Neural cell (in vitro differentiated cells): ENCODE data around the gene ARMCX1. TPM values are rescaled to one million over a fixed set of nuclear protein-coding genes. Genes with fewer than 3 reads are reported as not detected.

Experiments used
- H2AFZ ChIP-seq: fragments of 200-600, 300-800 bp; sonication (generic), shearing (Covaris generic); 2 replicates; pipeline ENCODE4 v1.6.0; 2014; ENCODE audit warnings: low read depth, mild to moderate bottlenecking, antibody characterized with exemption, low read length, moderate library complexity
- H3F3A ChIP-seq: fragments of 200-600 bp; shearing (Covaris generic); 2 replicates; pipeline ENCODE4 v1.6.1; 2016; ENCODE audit warnings: mild to moderate bottlenecking, moderate library complexity, mixed read lengths, antibody characterized with exemption, low read length; ENCODE audit not compliant: insufficient read depth, poor library complexity, severe bottlenecking
- H3K27ac ChIP-seq: fragments of 200-600, 300-800 bp; sonication (generic), shearing (Covaris generic); 2 replicates; pipeline ENCODE4 v1.5.1; 2014; ENCODE audit warnings: mild to moderate bottlenecking, low read length, moderate library complexity
- H3K27me3 ChIP-seq: fragments of 300-800, 200-600 bp; sonication (generic), shearing (Covaris generic); 2 replicates; pipeline ENCODE4 v1.6.0; 2014; ENCODE audit warnings: mild to moderate bottlenecking, low read depth, low read length, moderate library complexity; ENCODE audit not compliant: insufficient read depth
- H3K36me3 ChIP-seq: fragments of 300-800, 200-600 bp; sonication (generic), shearing (Covaris generic); 2 replicates; pipeline ENCODE4 v1.5.1; 2014; ENCODE audit warnings: mild to moderate bottlenecking, antibody characterized with exemption, low read length, moderate library complexity; ENCODE audit not compliant: insufficient read depth
- H3K4me2 ChIP-seq: fragments of 300-800, 200-600 bp; sonication (generic), shearing (Covaris generic); 2 replicates; pipeline ENCODE4 v1.6.0; 2014; ENCODE audit warnings: mild to moderate bottlenecking, low read length
- H3K4me3 ChIP-seq: fragments of 300-800, 200-600 bp; sonication (generic), shearing (Covaris generic); 2 replicates; pipeline ENCODE4 v1.5.1; 2014; ENCODE audit warnings: mild to moderate bottlenecking, low read length, moderate library complexity
- H3K79me2 ChIP-seq: fragments of 200-600 bp; shearing (Covaris generic); replicated peaks from 2 replicates; pipeline ENCODE4 v1.6.0; 2014; ENCODE audit warnings: mild to moderate bottlenecking, low read length, moderate library complexity; ENCODE audit not compliant: insufficient read depth
- H3K9ac ChIP-seq: fragments of 300-800, 200-600 bp; sonication (generic), shearing (Covaris generic); 2 replicates; pipeline ENCODE4 v1.6.1; 2016; ENCODE audit warnings: mild to moderate bottlenecking, low read length, mixed read lengths
- H3K9me2 ChIP-seq: fragments of 200-600 bp; shearing (Covaris generic); 2 replicates; pipeline ENCODE4 v1.6.1; 2016; ENCODE audit warnings: mild to moderate bottlenecking, low read length, mixed read lengths; ENCODE audit not compliant: insufficient read depth
- H3K9me3 ChIP-seq: fragments of 200-600, 300-800 bp; sonication (generic), shearing (Covaris generic); 2 replicates; pipeline ENCODE4 v1.6.1; 2016; ENCODE audit warnings: mild to moderate bottlenecking, mixed run types, low read length, moderate library complexity, mixed read lengths
- H4K20me1 ChIP-seq: fragments of 200-600 bp; shearing (Covaris generic); 2 replicates; pipeline ENCODE4 v1.6.1; 2016; ENCODE audit warnings: mild to moderate bottlenecking, mixed run types; ENCODE audit not compliant: insufficient read depth
- EP300 ChIP-seq: fragments of 450-650 bp; conservative IDR thresholded peaks from 2 replicates; pipeline ENCODE4 v1.6.1; 2014; ENCODE audit warnings: antibody characterized with exemption, mild to moderate bottlenecking, moderate library complexity; ENCODE audit not compliant: poor library complexity, severe bottlenecking
- EZH2 ChIP-seq: fragments of 200-600, 300-800 bp; shearing (Covaris generic), sonication (generic); IDR thresholded peaks from 2 replicates; pipeline ENCODE4 v1.6.1; 2014; ENCODE audit warnings: antibody characterized with exemption, low read length, borderline replicate concordance, mild to moderate bottlenecking; ENCODE audit not compliant: insufficient read depth, poor library complexity, severe bottlenecking
- MXI1 ChIP-seq: fragments of 450-650 bp; conservative IDR thresholded peaks from 2 replicates; pipeline ENCODE4 v1.6.1; 2014; ENCODE audit warnings: antibody characterized with exemption, mild to moderate bottlenecking; ENCODE audit not compliant: poor library complexity, severe bottlenecking
- POLR2AphosphoS5 ChIP-seq: IDR thresholded peaks from 2 replicates; pipeline ENCODE4 v1.6.1; 2012
- RAD21 ChIP-seq: fragments of 450-650 bp; conservative IDR thresholded peaks from 2 replicates; pipeline ENCODE4 v1.6.1; 2014; ENCODE audit warnings: antibody characterized with exemption, mild to moderate bottlenecking, moderate library complexity
- SMC3 ChIP-seq: fragments of 450-650 bp; conservative IDR thresholded peaks from 2 replicates; pipeline ENCODE4 v1.6.1; 2014; ENCODE audit warnings: antibody characterized with exemption, mild to moderate bottlenecking, moderate library complexity; ENCODE audit not compliant: poor library complexity
- TAF1 ChIP-seq: IDR thresholded peaks from 2 replicates; pipeline ENCODE4 v1.6.1; 2012; ENCODE audit warnings: low read depth
- polyA plus RNA-seq: library from polyadenylated mRNA; depleted of rRNA; stranded (reverse); fragments of >200 nt; gene quantifications from 2 replicates; pipeline ENCODE4 v1.2.3, GENCODE V29; 2014
- TF ChIP-seq, protein P1 (sequence below): fragments of 450-650 bp; IDR thresholded peaks from 2 replicates; pipeline ENCODE4 v1.5.1; 2014; ENCODE audit warnings: antibody characterized with exemption, mild to moderate bottlenecking, moderate library complexity; ENCODE audit not compliant: poor library complexity, severe bottlenecking
- TF ChIP-seq, protein P2 (sequence below): IDR thresholded peaks from 2 replicates; pipeline ENCODE4 v1.6.1; 2012; ENCODE audit warnings: borderline replicate concordance

The ARMCX1 gene
- polyA plus RNA-seq, 1 donor from 2014 or later = 81.8 TPM

DNA sequence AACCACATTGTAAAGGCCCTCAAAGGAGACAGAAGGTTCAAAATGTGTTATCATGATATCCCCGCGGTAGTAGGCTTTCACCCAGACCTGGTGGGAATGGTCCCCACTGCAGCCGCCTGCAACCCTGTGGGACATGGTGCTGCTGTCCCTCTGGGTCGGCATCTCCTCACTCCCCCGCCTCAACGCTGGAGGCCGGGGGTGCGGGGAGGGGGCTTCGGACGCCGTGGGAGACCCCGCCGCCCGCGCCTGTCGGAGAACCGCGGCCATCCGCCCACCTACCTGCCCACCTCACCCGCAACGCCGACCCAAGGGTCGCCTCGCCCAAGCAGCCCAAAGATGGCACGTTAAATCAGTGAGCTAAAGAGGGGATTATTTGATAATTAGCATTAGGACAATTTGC, 11.2 kb upstream of the ARMCX1 start:
- H3K79me2 ChIP-seq = no peaks in the 10 kb centered on the region
- no peak overlapping the region for H3K4me3 ChIP-seq
- H4K20me1 ChIP-seq = no peaks in the 10 kb centered on the region
- H3K36me3 ChIP-seq = no peaks in the 10 kb centered on the region
- TF ChIP-seq, protein P1, sequence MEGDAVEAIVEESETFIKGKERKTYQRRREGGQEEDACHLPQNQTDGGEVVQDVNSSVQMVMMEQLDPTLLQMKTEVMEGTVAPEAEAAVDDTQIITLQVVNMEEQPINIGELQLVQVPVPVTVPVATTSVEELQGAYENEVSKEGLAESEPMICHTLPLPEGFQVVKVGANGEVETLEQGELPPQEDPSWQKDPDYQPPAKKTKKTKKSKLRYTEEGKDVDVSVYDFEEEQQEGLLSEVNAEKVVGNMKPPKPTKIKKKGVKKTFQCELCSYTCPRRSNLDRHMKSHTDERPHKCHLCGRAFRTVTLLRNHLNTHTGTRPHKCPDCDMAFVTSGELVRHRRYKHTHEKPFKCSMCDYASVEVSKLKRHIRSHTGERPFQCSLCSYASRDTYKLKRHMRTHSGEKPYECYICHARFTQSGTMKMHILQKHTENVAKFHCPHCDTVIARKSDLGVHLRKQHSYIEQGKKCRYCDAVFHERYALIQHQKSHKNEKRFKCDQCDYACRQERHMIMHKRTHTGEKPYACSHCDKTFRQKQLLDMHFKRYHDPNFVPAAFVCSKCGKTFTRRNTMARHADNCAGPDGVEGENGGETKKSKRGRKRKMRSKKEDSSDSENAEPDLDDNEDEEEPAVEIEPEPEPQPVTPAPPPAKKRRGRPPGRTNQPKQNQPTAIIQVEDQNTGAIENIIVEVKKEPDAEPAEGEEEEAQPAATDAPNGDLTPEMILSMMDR = no peak
- no peak for TF ChIP-seq POLR2AphosphoS5
- TF ChIP-seq RAD21 = no peak
- TF ChIP-seq, protein P2, sequence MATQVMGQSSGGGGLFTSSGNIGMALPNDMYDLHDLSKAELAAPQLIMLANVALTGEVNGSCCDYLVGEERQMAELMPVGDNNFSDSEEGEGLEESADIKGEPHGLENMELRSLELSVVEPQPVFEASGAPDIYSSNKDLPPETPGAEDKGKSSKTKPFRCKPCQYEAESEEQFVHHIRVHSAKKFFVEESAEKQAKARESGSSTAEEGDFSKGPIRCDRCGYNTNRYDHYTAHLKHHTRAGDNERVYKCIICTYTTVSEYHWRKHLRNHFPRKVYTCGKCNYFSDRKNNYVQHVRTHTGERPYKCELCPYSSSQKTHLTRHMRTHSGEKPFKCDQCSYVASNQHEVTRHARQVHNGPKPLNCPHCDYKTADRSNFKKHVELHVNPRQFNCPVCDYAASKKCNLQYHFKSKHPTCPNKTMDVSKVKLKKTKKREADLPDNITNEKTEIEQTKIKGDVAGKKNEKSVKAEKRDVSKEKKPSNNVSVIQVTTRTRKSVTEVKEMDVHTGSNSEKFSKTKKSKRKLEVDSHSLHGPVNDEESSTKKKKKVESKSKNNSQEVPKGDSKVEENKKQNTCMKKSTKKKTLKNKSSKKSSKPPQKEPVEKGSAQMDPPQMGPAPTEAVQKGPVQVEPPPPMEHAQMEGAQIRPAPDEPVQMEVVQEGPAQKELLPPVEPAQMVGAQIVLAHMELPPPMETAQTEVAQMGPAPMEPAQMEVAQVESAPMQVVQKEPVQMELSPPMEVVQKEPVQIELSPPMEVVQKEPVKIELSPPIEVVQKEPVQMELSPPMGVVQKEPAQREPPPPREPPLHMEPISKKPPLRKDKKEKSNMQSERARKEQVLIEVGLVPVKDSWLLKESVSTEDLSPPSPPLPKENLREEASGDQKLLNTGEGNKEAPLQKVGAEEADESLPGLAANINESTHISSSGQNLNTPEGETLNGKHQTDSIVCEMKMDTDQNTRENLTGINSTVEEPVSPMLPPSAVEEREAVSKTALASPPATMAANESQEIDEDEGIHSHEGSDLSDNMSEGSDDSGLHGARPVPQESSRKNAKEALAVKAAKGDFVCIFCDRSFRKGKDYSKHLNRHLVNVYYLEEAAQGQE = no peak
- TF ChIP-seq EZH2 = no peak
- no peak for TF ChIP-seq SMC3
- no peak overlapping the region for H2AFZ ChIP-seq
- no peaks in the 10 kb centered on the region for H3F3A ChIP-seq
- no peaks in the 10 kb centered on the region for H3K9me2 ChIP-seq
- H3K27ac ChIP-seq = no peak overlapping the region
- no peaks in the 10 kb centered on the region for H3K27me3 ChIP-seq
- no peak overlapping the region for H3K9ac ChIP-seq
- H3K4me2 ChIP-seq = no peak overlapping the region
- H3K9me3 ChIP-seq = no peaks in the 10 kb centered on the region

DNA sequence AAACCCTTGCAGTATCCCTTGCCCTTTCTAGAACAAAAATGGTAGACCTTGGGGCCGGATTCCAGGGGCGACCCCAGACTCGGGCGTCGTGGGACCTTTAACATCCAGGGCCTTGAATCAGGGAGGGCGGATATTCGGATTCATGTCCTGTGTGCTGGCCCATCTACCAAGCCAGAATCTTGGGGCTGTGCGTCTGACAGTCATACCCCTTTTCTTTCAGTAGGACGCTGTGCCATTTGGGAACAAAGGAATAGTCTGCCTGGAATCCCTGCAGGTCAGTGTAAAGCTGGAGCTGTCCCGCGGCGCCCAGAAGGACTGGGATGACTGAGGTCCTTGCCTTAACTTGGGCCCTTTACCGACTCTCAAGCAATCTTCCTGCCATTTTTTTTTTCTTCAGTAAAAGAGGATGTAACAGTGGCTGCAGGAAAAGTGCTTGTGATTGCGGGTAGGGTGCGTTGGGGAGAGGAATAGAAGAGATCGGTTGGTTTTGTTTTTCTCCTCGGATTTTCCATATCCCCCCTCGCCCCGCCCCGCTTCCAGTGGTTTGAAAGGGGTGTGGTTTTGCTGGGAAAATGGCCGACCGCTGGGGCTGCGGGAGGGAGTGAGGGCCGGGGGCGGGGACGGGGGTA, 518 bp downstream of the ARMCX1 start:
- peak overlapping the region; percentile 68 for H3K4me3 ChIP-seq
- H3K9ac ChIP-seq = peak overlapping the region; percentile 78
- no peaks in the 10 kb centered on the region for H3F3A ChIP-seq
- H2AFZ ChIP-seq = peak overlapping the region; percentile 33
- no peaks in the 10 kb centered on the region for H3K9me3 ChIP-seq
- H3K9me2 ChIP-seq = no peaks in the 10 kb centered on the region
- H3K79me2 ChIP-seq = no peaks in the 10 kb centered on the region
- no peaks in the 10 kb centered on the region for H3K36me3 ChIP-seq
- peak overlapping the region; percentile 76 for H3K27ac ChIP-seq
- H3K4me2 ChIP-seq = no peak overlapping the region
- H4K20me1 ChIP-seq = no peaks in the 10 kb centered on the region
- TF ChIP-seq, protein P1 = no peak
- TF ChIP-seq MXI1 (no peak), POLR2AphosphoS5 (no peak), TAF1 (no peak), RAD21 (no peak), EZH2 (no peak), EP300 (no peak), SMC3 (no peak)
- TF ChIP-seq, protein P2 = no peak
- no peaks in the 10 kb centered on the region for H3K27me3 ChIP-seq
